ENCODE measurements around the gene GORASP1. TPM values are rescaled to one million over a fixed set of nuclear protein-coding genes. Genes with fewer than 3 reads are reported as not detected.

GORASP1 gene
- total RNA-seq, 2 experiments from 2014 or later = 51.5 to 59.9 TPM

- no peaks in the 10 kb centered on the region for H3K9me2 ChIP-seq (ENCODE audit: insufficient read depth, low read length)
- intact Hi-C loops (cut with micrococcal nuclease; ENCODE audit: unreplicated experiment) = no loop called here
- H3K27ac ChIP-seq (ENCODE audit: low read depth, low read length, poor library complexity, severe bottlenecking) = no peak overlapping the region
- BruUV-seq (replicated peaks) = no TSS peak
- DNase-seq (ENCODE audit: low spot score) = no peak
- TF ChIP-seq EZH2phosphoT487 (IDR thresholded peaks at IDR 0.05; ENCODE audit: borderline replicate concordance, low read depth, low read length) = no peak
- TF ChIP-seq CTCF (conservative IDR thresholded peaks at IDR 0.05; ENCODE audit: low read length) = no peak
- H3K4me1 ChIP-seq (ENCODE audit: insufficient read depth, low read length, poor library complexity, severe bottlenecking) = peaks cover 16% of the 10 kb centered on the region
- H3K9me3 ChIP-seq (ENCODE audit: low read length) = no peaks in the 10 kb centered on the region
- 0 out of 2 replicates have a peak, but pooled peaks cover 10% of the 10 kb centered on the region for H3K79me2 ChIP-seq (ENCODE audit: insufficient read depth, low read depth, low read length)
- H4K20me1 ChIP-seq (ENCODE audit: insufficient read depth, low read length) = no peaks in the 10 kb centered on the region
- CTCF ChIA-PET (ENCODE audit: unreplicated experiment) = interaction anchor here (1.5 kb wide), 1 partner anchor 18 kb away, joined by 4 read pairs; no protein-coding TSS in a partner anchor
- H3K4me3 ChIP-seq (ENCODE audit: low read depth, low read length, poor library complexity, severe bottlenecking) = no peak overlapping the region
- POLR2A ChIA-PET = interaction anchor here (1.0 to 2.7 kb wide), 4 partner anchors 10 to 18 kb away, joined by 3 to 17 read pairs (median 4); no protein-coding TSS in a partner anchor
- peaks cover 66% of the 10 kb centered on the region for H3K36me3 ChIP-seq (ENCODE audit: insufficient read depth, low read length)
- no peak overlapping the region for H2AFZ ChIP-seq (ENCODE audit: low read length)
- H3K4me2 ChIP-seq (ENCODE audit: low read length) = no peak overlapping the region
Measured at GRCh38 chr3:39068556-39068955, 38.9 kb downstream of the GORASP1 start.

- H3K9me2 ChIP-seq (ENCODE audit: insufficient read depth, low read length) = no peaks in the 10 kb centered on the region
- no peak overlapping the region for H2AFZ ChIP-seq (ENCODE audit: low read length)
- no peak for TF ChIP-seq EZH2phosphoT487 (IDR thresholded peaks at IDR 0.05; ENCODE audit: borderline replicate concordance, low read depth, low read length)
- TF ChIP-seq CTCF (conservative IDR thresholded peaks at IDR 0.05; ENCODE audit: low read length) = no peak
- no peak for DNase-seq (ENCODE audit: low spot score)
- H4K20me1 ChIP-seq (ENCODE audit: insufficient read depth, low read length) = no peaks in the 10 kb centered on the region
- H3K36me3 ChIP-seq (ENCODE audit: insufficient read depth, low read length) = peaks cover 56% of the 10 kb centered on the region
- H3K9me3 ChIP-seq (ENCODE audit: low read length) = no peaks in the 10 kb centered on the region
- no peak overlapping the region for H3K4me2 ChIP-seq (ENCODE audit: low read length)
- intact Hi-C loops (cut with micrococcal nuclease; ENCODE audit: unreplicated experiment) = no loop called here
- BruUV-seq (replicated peaks) = no TSS peak
- H3K27ac ChIP-seq (ENCODE audit: low read depth, low read length, poor library complexity, severe bottlenecking) = no peak overlapping the region
- H3K4me3 ChIP-seq (ENCODE audit: low read depth, low read length, poor library complexity, severe bottlenecking) = no peak overlapping the region
- CTCF ChIA-PET (ENCODE audit: unreplicated experiment) = interaction anchor here (1.0 to 1.5 kb wide), 2 partner anchors 19 to 67 kb away, joined by 3 to 4 read pairs; no protein-coding TSS in a partner anchor
- H3K79me2 ChIP-seq (ENCODE audit: insufficient read depth, low read depth, low read length) = peaks cover 13% of the 10 kb centered on the region; the same call in 1 of the 2 replicates
- peaks cover 16% of the 10 kb centered on the region for H3K4me1 ChIP-seq (ENCODE audit: insufficient read depth, low read length, poor library complexity, severe bottlenecking)
- POLR2A ChIA-PET = interaction anchor here (0.6 kb wide), 1 partner anchor 8 kb away, joined by 3 read pairs; no protein-coding TSS in a partner anchor
Measured at GRCh38 chr3:39067286-39067685, 40.1 kb downstream of the GORASP1 start.

- peaks cover 5% of the 10 kb centered on the region; the same call in 1 of the 2 replicates for H3K9me3 ChIP-seq (ENCODE audit: low read length)
- H4K20me1 ChIP-seq (ENCODE audit: insufficient read depth, low read length) = no peaks in the 10 kb centered on the region
- H3K9me2 ChIP-seq (ENCODE audit: insufficient read depth, low read length) = no peaks in the 10 kb centered on the region
- H3K36me3 ChIP-seq (ENCODE audit: insufficient read depth, low read length) = peaks cover 42% of the 10 kb centered on the region
- intact Hi-C loops (cut with micrococcal nuclease; ENCODE audit: unreplicated experiment) = no loop called here
- ChIA-PET POLR2A (interaction anchor here (0.7 to 1.2 kb wide), 4 partner anchors 16 to 382 kb away, joined by 3 to 5 read pairs (median 4); no protein-coding TSS in a partner anchor), CTCF (ENCODE audit: unreplicated experiment) (interaction anchor here (0.6 kb wide), 1 partner anchor 75 kb away, joined by 3 read pairs; no protein-coding TSS in a partner anchor)
- no peak overlapping the region for H3K4me3 ChIP-seq (ENCODE audit: low read depth, low read length, poor library complexity, severe bottlenecking)
- H2AFZ ChIP-seq (ENCODE audit: low read length) = no peak overlapping the region
- H3K4me1 ChIP-seq (ENCODE audit: insufficient read depth, low read length, poor library complexity, severe bottlenecking) = peaks cover 16% of the 10 kb centered on the region
- peaks cover 20% of the 10 kb centered on the region; the same call in 1 of the 2 replicates for H3K79me2 ChIP-seq (ENCODE audit: insufficient read depth, low read depth, low read length)
- peak overlapping the region; percentile 42 for H3K4me2 ChIP-seq (ENCODE audit: low read length)
- TF ChIP-seq CTCF (conservative IDR thresholded peaks at IDR 0.05; ENCODE audit: low read length) (peak; percentile 79), EZH2phosphoT487 (IDR thresholded peaks at IDR 0.05; ENCODE audit: borderline replicate concordance, low read depth, low read length) (no peak)
- peak; percentile 81 for DNase-seq (ENCODE audit: low spot score)
- BruUV-seq (replicated peaks) = no TSS peak
- peak overlapping the region; percentile 31 for H3K27ac ChIP-seq (ENCODE audit: low read depth, low read length, poor library complexity, severe bottlenecking)
Measured at GRCh38 chr3:39065197-39065596, 42.2 kb downstream of the GORASP1 start.

All from OCI-LY7 (cell line).